Neural cell (in vitro differentiated cells): ENCODE data around the gene MKX. TPM values are rescaled to one million over a fixed set of nuclear protein-coding genes. Genes with fewer than 3 reads are reported as not detected.

ENCODE experiments used
- H2AFZ ChIP-seq: fragments of 200-600, 300-800 bp; sonication (generic), shearing (Covaris generic); 2 replicates; pipeline ENCODE4 v1.6.0; 2014; ENCODE audit warnings: low read depth, mild to moderate bottlenecking, antibody characterized with exemption, low read length, moderate library complexity
- H3F3A ChIP-seq: fragments of 200-600 bp; shearing (Covaris generic); 2 replicates; pipeline ENCODE4 v1.6.1; 2016; ENCODE audit warnings: mild to moderate bottlenecking, moderate library complexity, mixed read lengths, antibody characterized with exemption, low read length; ENCODE audit not compliant: insufficient read depth, poor library complexity, severe bottlenecking
- H3K27ac ChIP-seq: fragments of 200-600, 300-800 bp; sonication (generic), shearing (Covaris generic); 2 replicates; pipeline ENCODE4 v1.5.1; 2014; ENCODE audit warnings: mild to moderate bottlenecking, low read length, moderate library complexity
- H3K27me3 ChIP-seq: fragments of 300-800, 200-600 bp; sonication (generic), shearing (Covaris generic); 2 replicates; pipeline ENCODE4 v1.6.0; 2014; ENCODE audit warnings: mild to moderate bottlenecking, low read depth, low read length, moderate library complexity; ENCODE audit not compliant: insufficient read depth
- H3K36me3 ChIP-seq: fragments of 300-800, 200-600 bp; sonication (generic), shearing (Covaris generic); 2 replicates; pipeline ENCODE4 v1.5.1; 2014; ENCODE audit warnings: mild to moderate bottlenecking, antibody characterized with exemption, low read length, moderate library complexity; ENCODE audit not compliant: insufficient read depth
- H3K4me2 ChIP-seq: fragments of 300-800, 200-600 bp; sonication (generic), shearing (Covaris generic); 2 replicates; pipeline ENCODE4 v1.6.0; 2014; ENCODE audit warnings: mild to moderate bottlenecking, low read length
- H3K4me3 ChIP-seq: fragments of 300-800, 200-600 bp; sonication (generic), shearing (Covaris generic); 2 replicates; pipeline ENCODE4 v1.5.1; 2014; ENCODE audit warnings: mild to moderate bottlenecking, low read length, moderate library complexity
- H3K79me2 ChIP-seq: fragments of 200-600 bp; shearing (Covaris generic); replicated peaks from 2 replicates; pipeline ENCODE4 v1.6.0; 2014; ENCODE audit warnings: mild to moderate bottlenecking, low read length, moderate library complexity; ENCODE audit not compliant: insufficient read depth
- H3K9ac ChIP-seq: fragments of 300-800, 200-600 bp; sonication (generic), shearing (Covaris generic); 2 replicates; pipeline ENCODE4 v1.6.1; 2016; ENCODE audit warnings: mild to moderate bottlenecking, low read length, mixed read lengths
- H3K9me2 ChIP-seq: fragments of 200-600 bp; shearing (Covaris generic); 2 replicates; pipeline ENCODE4 v1.6.1; 2016; ENCODE audit warnings: mild to moderate bottlenecking, low read length, mixed read lengths; ENCODE audit not compliant: insufficient read depth
- H3K9me3 ChIP-seq: fragments of 200-600, 300-800 bp; sonication (generic), shearing (Covaris generic); 2 replicates; pipeline ENCODE4 v1.6.1; 2016; ENCODE audit warnings: mild to moderate bottlenecking, mixed run types, low read length, moderate library complexity, mixed read lengths
- H4K20me1 ChIP-seq: fragments of 200-600 bp; shearing (Covaris generic); 2 replicates; pipeline ENCODE4 v1.6.1; 2016; ENCODE audit warnings: mild to moderate bottlenecking, mixed run types; ENCODE audit not compliant: insufficient read depth
- CTCF ChIP-seq: fragments of 450-650 bp; IDR thresholded peaks from 2 replicates; pipeline ENCODE4 v1.5.1; 2014; ENCODE audit warnings: antibody characterized with exemption, mild to moderate bottlenecking, moderate library complexity; ENCODE audit not compliant: poor library complexity, severe bottlenecking
- EP300 ChIP-seq: fragments of 450-650 bp; conservative IDR thresholded peaks from 2 replicates; pipeline ENCODE4 v1.6.1; 2014; ENCODE audit warnings: antibody characterized with exemption, mild to moderate bottlenecking, moderate library complexity; ENCODE audit not compliant: poor library complexity, severe bottlenecking
- EZH2 ChIP-seq: fragments of 200-600, 300-800 bp; shearing (Covaris generic), sonication (generic); IDR thresholded peaks from 2 replicates; pipeline ENCODE4 v1.6.1; 2014; ENCODE audit warnings: antibody characterized with exemption, low read length, borderline replicate concordance, mild to moderate bottlenecking; ENCODE audit not compliant: insufficient read depth, poor library complexity, severe bottlenecking
- MXI1 ChIP-seq: fragments of 450-650 bp; conservative IDR thresholded peaks from 2 replicates; pipeline ENCODE4 v1.6.1; 2014; ENCODE audit warnings: antibody characterized with exemption, mild to moderate bottlenecking; ENCODE audit not compliant: poor library complexity, severe bottlenecking
- POLR2AphosphoS5 ChIP-seq: IDR thresholded peaks from 2 replicates; pipeline ENCODE4 v1.6.1; 2012
- RAD21 ChIP-seq: fragments of 450-650 bp; conservative IDR thresholded peaks from 2 replicates; pipeline ENCODE4 v1.6.1; 2014; ENCODE audit warnings: antibody characterized with exemption, mild to moderate bottlenecking, moderate library complexity
- REST ChIP-seq: IDR thresholded peaks from 2 replicates; pipeline ENCODE4 v1.6.1; 2012; ENCODE audit warnings: borderline replicate concordance
- SMC3 ChIP-seq: fragments of 450-650 bp; conservative IDR thresholded peaks from 2 replicates; pipeline ENCODE4 v1.6.1; 2014; ENCODE audit warnings: antibody characterized with exemption, mild to moderate bottlenecking, moderate library complexity; ENCODE audit not compliant: poor library complexity
- TAF1 ChIP-seq: IDR thresholded peaks from 2 replicates; pipeline ENCODE4 v1.6.1; 2012; ENCODE audit warnings: low read depth
- polyA plus RNA-seq: library from polyadenylated mRNA; depleted of rRNA; stranded (reverse); fragments of >200 nt; gene quantifications from 2 replicates; pipeline ENCODE4 v1.2.3, GENCODE V29; 2014

Gene MKX
- polyA plus RNA-seq, 1 donor from 2014 or later: not detected

GRCh38 chr10:27659786-27660185 is 85.8 kb downstream of the MKX start:
- H3K79me2 ChIP-seq: no peaks in the 10 kb centered on the region
- no peak for TF ChIP-seq MXI1
- no peak for TF ChIP-seq EZH2
- no peak for TF ChIP-seq SMC3
- TF ChIP-seq RAD21: no peak
- no peak for TF ChIP-seq EP300
- no peak for TF ChIP-seq TAF1
- TF ChIP-seq CTCF: no peak
- TF ChIP-seq POLR2AphosphoS5: no peak
- no peak for TF ChIP-seq REST
- H3K27me3 ChIP-seq: no peaks in the 10 kb centered on the region
- H3K9me2 ChIP-seq: no peaks in the 10 kb centered on the region
- no peaks in the 10 kb centered on the region for H3K9me3 ChIP-seq
- no peak overlapping the region for H3K4me2 ChIP-seq
- H3K36me3 ChIP-seq: no peaks in the 10 kb centered on the region
- H3K4me3 ChIP-seq: no peak overlapping the region
- no peak overlapping the region for H3K27ac ChIP-seq
- H3K9ac ChIP-seq: no peak overlapping the region
- H4K20me1 ChIP-seq: no peaks in the 10 kb centered on the region
- no peak overlapping the region for H2AFZ ChIP-seq
- H3F3A ChIP-seq: no peaks in the 10 kb centered on the region

GRCh38 chr10:27658788-27659187 is 86.8 kb downstream of the MKX start:
- Histone ChIP-seq H3K79me2 (no peaks in the 10 kb centered on the region), H3K36me3 (no peaks in the 10 kb centered on the region), H4K20me1 (no peaks in the 10 kb centered on the region), H2AFZ (no peak overlapping the region), H3K9me2 (no peaks in the 10 kb centered on the region), H3K27me3 (no peaks in the 10 kb centered on the region), H3K9ac (no peak overlapping the region), H3K4me2 (no peak overlapping the region), H3K27ac (no peak overlapping the region), H3K9me3 (no peaks in the 10 kb centered on the region), H3F3A (no peaks in the 10 kb centered on the region), H3K4me3 (no peak overlapping the region)
- TF ChIP-seq SMC3 (no peak), REST (no peak), EZH2 (no peak), POLR2AphosphoS5 (no peak), MXI1 (no peak), CTCF (no peak), EP300 (no peak), RAD21 (no peak), TAF1 (no peak)
